Tibial nerve (tissue), 4 donors: ENCODE results near the gene SMYD3.

ENCODE experiments used
- CTCF ChIP-seq, 5 experiments: fragments of 200-600 bp in 3 of 5; fragments of 450-650 bp in 2 of 5; sonication (generic) in 3 of 5; IDR thresholded peaks; one replicate each; pipeline ENCODE4 v1.5.1; 2016 to 2019; ENCODE audit warnings: antibody characterized with exemption in 5 of 5, mild to moderate bottlenecking in 3 of 5, moderate library complexity in 2 of 5
- EP300 ChIP-seq, 2 donors: sonication (generic); formaldehyde crosslinking; IDR thresholded peaks; one replicate each; pipeline ENCODE4 v1.6.1; 2017; ENCODE audit warnings: antibody characterized with exemption in 2 of 2, mild to moderate bottlenecking in 1 of 2
- POLR2A ChIP-seq, 2 donors: fragments of 450-650 bp; IDR thresholded peaks; one replicate each; pipeline ENCODE4 v1.6.1; 2017; ENCODE audit warnings: antibody characterized with exemption in 2 of 2, mild to moderate bottlenecking in 2 of 2, moderate library complexity in 2 of 2

GRCh38 chr1:246213502-246213901 is 293.6 kb downstream of the SMYD3 start:
- no peak for TF ChIP-seq CTCF (IDR thresholded peaks at IDR 0.05)
- TF ChIP-seq POLR2A (IDR thresholded peaks at IDR 0.05): no peak
- TF ChIP-seq EP300 (IDR thresholded peaks at IDR 0.05): no peak
